Testis (tissue), 3 donors: Measurements from ENCODE around the gene TULP1. TPM values are rescaled to one million over a fixed set of nuclear protein-coding genes. Genes with fewer than 3 reads are reported as not detected.

ENCODE experiments used
- DNase-seq: peaks from one replicate; pipeline ENCODE4 v3.0.0-alpha.2; 2019
- H3K27ac ChIP-seq, 2 donors: fragments of 200-600 bp; sonication (generic); one replicate each; pipeline ENCODE4 v1.5.1; 2019
- H3K27me3 ChIP-seq: fragments of 200-600 bp; sonication (generic); one replicate; pipeline ENCODE4 v1.5.1; 2019
- H3K36me3 ChIP-seq: fragments of 200-600 bp; sonication (generic); one replicate; pipeline ENCODE4 v1.5.1; 2017; ENCODE audit warnings: low read depth; ENCODE audit errors: missing control alignments
- H3K4me1 ChIP-seq: fragments of 200-600 bp; sonication (generic); one replicate; pipeline ENCODE4 v1.5.1; 2019
- H3K4me3 ChIP-seq, 2 donors: fragments of 200-600 bp; sonication (generic); one replicate each; pipeline ENCODE4 v1.5.1; 2017 to 2019
- H3K9me3 ChIP-seq: fragments of 200-600 bp; sonication (generic); one replicate; pipeline ENCODE4 v1.5.1; 2017
- CTCF ChIP-seq, 3 experiments: fragments of 450-650 bp in 2 of 3; fragments of 200-600 bp in 1 of 3; sonication (generic) in 1 of 3; IDR thresholded peaks; one replicate each; pipeline ENCODE4 v1.5.1; 2016 to 2019; ENCODE audit warnings: antibody characterized with exemption in 3 of 3, mild to moderate bottlenecking in 2 of 3, moderate library complexity in 1 of 3
- POLR2A ChIP-seq: fragments of 450-650 bp; IDR thresholded peaks from one replicate; pipeline ENCODE4 v1.6.1; 2017; ENCODE audit warnings: antibody characterized with exemption, mild to moderate bottlenecking, moderate library complexity
- WGBS, 2 donors: methylation state at CpG; one replicate each; pipeline ENCODE4 v1.1.5; 2018; 5-methylcytosine and 5-hydroxymethylcytosine counted together
- intact Hi-C: fragments of 100-400 bp; cut with DNase I; formaldehyde crosslinking; loops from one replicate; pipeline ENCODE4 v1.15.1; 2023; ENCODE audit warnings: low total_unique reads
- polyA plus RNA-seq: library from polyadenylated mRNA; stranded (reverse); fragments of 350-450 nt; fragmentation: Illumina TruSeq; extraction: RNeasy Lipid Tissue Mini Kit (QIAGEN cat#74804); gene quantifications from one replicate; pipeline ENCODE4 v1.2.3, GENCODE V29; 2014; ENCODE audit warnings: low read depth, low replicate concordance; ENCODE audit not compliant: insufficient read depth
- total RNA-seq, 2 donors: library from RNA; depleted of rRNA; stranded (reverse); fragments of >200 nt; gene quantifications; one replicate each; pipeline ENCODE4 v1.2.3, GENCODE V29; 2016

Gene TULP1
- total and polyA plus RNA-seq, 3 donors from 2014 or later = 0.53 to 2.4 (median 0.87) TPM

- Histone ChIP-seq H3K4me3 (no peak overlapping the region), H3K4me1 (no peaks in the 10 kb centered on the region), H3K36me3 (no peaks in the 10 kb centered on the region), H3K27ac (no peak overlapping the region), H3K9me3 (no peaks in the 10 kb centered on the region), H3K27me3 (no peaks in the 10 kb centered on the region)
- WGBS, 2 donors = 42 to 43% methylated on average over 11 of the region's 11 CpGs
- intact Hi-C loops = no loop called here
- TF ChIP-seq CTCF (IDR thresholded peaks at IDR 0.05) = no peak
- TF ChIP-seq POLR2A = no peak
- no peak for DNase-seq
Observed at GRCh38 chr6:35534407-35535170, 21.9 kb upstream of the TULP1 start.

- WGBS, 2 donors = 81 to 88% methylated on average over 6 of the region's 6 CpGs
- Histone ChIP-seq H3K27me3 (no peaks in the 10 kb centered on the region), H3K4me3 (no peak overlapping the region), H3K9me3 (no peaks in the 10 kb centered on the region), H3K27ac (no peak overlapping the region), H3K36me3 (no peaks in the 10 kb centered on the region), H3K4me1 (no peaks in the 10 kb centered on the region)
- no peak for TF ChIP-seq CTCF (IDR thresholded peaks at IDR 0.05)
- TF ChIP-seq POLR2A = no peak
- intact Hi-C loops = no loop called here
- DNase-seq = no peak
Observed at GRCh38 chr6:35533981-35534380, 21.3 kb upstream of the TULP1 start.

- H3K27ac ChIP-seq = no peak overlapping the region
- 88 to 91% methylated on average over 4 of the region's 4 CpGs for WGBS, 2 donors
- no peaks in the 10 kb centered on the region for H3K4me1 ChIP-seq
- intact Hi-C loops = no loop called here
- no peak for TF ChIP-seq POLR2A
- DNase-seq = no peak
- no peaks in the 10 kb centered on the region for H3K27me3 ChIP-seq
- H3K9me3 ChIP-seq = no peaks in the 10 kb centered on the region
- no peak overlapping the region for H3K4me3 ChIP-seq
- H3K36me3 ChIP-seq = no peaks in the 10 kb centered on the region
Observed at GRCh38 chr6:35532126-35532525, 19.4 kb upstream of the TULP1 start.

GRCh38 chr6:35524380-35525020 is 11.8 kb upstream of the TULP1 start:
- intact Hi-C loops = loop anchor here (5.0 kb wide), 1 partner anchor 213 kb away; the partner anchor contains the start of gene ARMC12
- TF ChIP-seq CTCF (IDR thresholded peaks at IDR 0.05) = no peak
- no peak for TF ChIP-seq POLR2A
- WGBS, 2 donors = 72 to 82% methylated on average over 3 of the region's 3 CpGs
- H3K9me3 ChIP-seq = no peaks in the 10 kb centered on the region
- no peak overlapping the region for H3K27ac ChIP-seq
- H3K27me3 ChIP-seq = no peaks in the 10 kb centered on the region
- H3K36me3 ChIP-seq = no peaks in the 10 kb centered on the region
- no peak overlapping the region for H3K4me3 ChIP-seq
- DNase-seq = no peak
- H3K4me1 ChIP-seq = no peaks in the 10 kb centered on the region
